Sigmoid colon (tissue), 7 donors: ENCODE measurements around the gene TMEM256. TPM values are rescaled to one million over a fixed set of nuclear protein-coding genes. Genes with fewer than 3 reads are reported as not detected.

Experiments used
- DNase-seq: peaks from one replicate; pipeline ENCODE4 v3.0.0-alpha.2; 2019
- H3K27ac ChIP-seq, 4 donors: fragments of 200-600 bp; sonication (generic); one replicate each; pipeline ENCODE4 v1.5.1; 2016 to 2019; ENCODE audit warnings: mild to moderate bottlenecking in 1 of 4
- H3K27me3 ChIP-seq, 3 donors: fragments of 200-600 bp; sonication (generic); one replicate each; pipeline ENCODE4 v1.5.1; 2019; ENCODE audit warnings: mild to moderate bottlenecking in 1 of 3
- H3K36me3 ChIP-seq, 4 donors: fragments of 200-600 bp; sonication (generic); one replicate each; pipeline ENCODE4 v1.5.1; 2016 to 2019
- H3K4me1 ChIP-seq, 4 donors: fragments of 200-600 bp; sonication (generic); one replicate each; pipeline ENCODE4 v1.5.1; 2017 to 2019
- H3K4me3 ChIP-seq, 4 donors: fragments of 200-600 bp; sonication (generic); one replicate each; pipeline ENCODE4 v1.5.1; 2017 to 2019; ENCODE audit warnings: mild to moderate bottlenecking in 2 of 4, moderate library complexity in 1 of 4
- H3K9me3 ChIP-seq, 4 donors: fragments of 200-600 bp in 3 of 4; sonication (generic) in 3 of 4; one replicate each; pipeline versions ENCODE4 v1.5.1 to v1.6.1; 2013 to 2019
- CTCF ChIP-seq, 4 experiments: fragments of 450-650 bp in 3 of 4; fragments of 200-600 bp in 1 of 4; IDR thresholded peaks; one replicate each; pipeline ENCODE4 v1.5.1; 2016 to 2019; ENCODE audit warnings: antibody characterized with exemption in 4 of 4, mild to moderate bottlenecking in 3 of 4, moderate library complexity in 2 of 4
- EP300 ChIP-seq, 4 donors: sonication (generic); formaldehyde crosslinking; IDR thresholded peaks; one replicate each; pipeline ENCODE4 v1.6.1; 2017; ENCODE audit warnings: antibody characterized with exemption in 4 of 4
- POLR2A ChIP-seq, 2 donors: fragments of 450-650 bp; IDR thresholded peaks; one replicate each; pipeline ENCODE4 v1.6.1; 2016; ENCODE audit warnings: antibody characterized with exemption in 2 of 2, mild to moderate bottlenecking in 2 of 2, moderate library complexity in 2 of 2
- POLR2AphosphoS5 ChIP-seq, 4 donors: sonication (generic); formaldehyde crosslinking; IDR thresholded peaks; one replicate each; pipeline ENCODE4 v1.6.1; 2017; ENCODE audit warnings: antibody characterized with exemption in 4 of 4
- WGBS, 2 donors: extraction: QIAGEN DNeasy Blood & Tissue Kit; methylation state at CpG; one replicate each; pipeline ENCODE4 v1.1.7; 2013; 5-methylcytosine and 5-hydroxymethylcytosine counted together
- intact Hi-C: fragments of 100-400 bp; cut with DNase I; formaldehyde crosslinking; loops from one replicate; pipeline ENCODE4 v1.15.1; 2023
- polyA plus RNA-seq, 3 donors: library from polyadenylated mRNA; stranded (reverse); fragments of 200-250 nt; gene quantifications; one replicate each; pipeline ENCODE4 v1.2.3, GENCODE V29; 2013
- total RNA-seq, 4 donors: library from RNA; depleted of rRNA; stranded (reverse); fragments of >200 nt; gene quantifications; one replicate each; pipeline ENCODE4 v1.1.0, GENCODE V29; 2016
- donor health status: healthy with polysubstance abuse.
- donor health status: Bipolar disorder and iron deficiency.
- donor health status: healthy.

Gene TMEM256
- total and polyA plus RNA-seq, 7 donors = 19.0 to 357 (median 150) TPM

- TF ChIP-seq POLR2A (IDR thresholded peaks at IDR 0.05) = no peak
- peak in 1 of 4 donors; percentile 14 for TF ChIP-seq POLR2AphosphoS5 (IDR thresholded peaks at IDR 0.05)
- H3K4me3 ChIP-seq = no peak within 1 kb of the TSS
- WGBS, 2 donors = 64 to 74% methylated on average over 10 of the region's 10 CpGs
Measured at GRCh38 chr17:7355053-7355452, 48.8 kb downstream of the TMEM256 start, which contains the start of gene TMEM95. Gene TMEM95, plus strand, starts transcription at chr17:7355156. Its CDS starts 49 bp downstream, at chr17:7355205.

GRCh38 chr17:7354262-7354843 lies 49.5 kb downstream of the TMEM256 start:
- 59 to 73% methylated on average over 9 of the region's 9 CpGs for WGBS, 2 donors
- peaks cover 0 to 62% (median 48%) of the 10 kb centered on the region in 4 donors for H3K4me1 ChIP-seq
- no peaks in the 10 kb centered on the region for H3K36me3 ChIP-seq
- H3K27me3 ChIP-seq = no peaks in the 10 kb centered on the region
- peak overlapping the region; percentile 16 to 99 (median 51) for H3K27ac ChIP-seq
- H3K9me3 ChIP-seq = no peaks in the 10 kb centered on the region
- TF ChIP-seq POLR2A (IDR thresholded peaks at IDR 0.05) = no peak
- no peak for TF ChIP-seq POLR2AphosphoS5 (IDR thresholded peaks at IDR 0.05)
- TF ChIP-seq CTCF (IDR thresholded peaks at IDR 0.05) = no peak
- TF ChIP-seq EP300 (IDR thresholded peaks at IDR 0.05) = no peak
- intact Hi-C loops = loop anchor here (2.0 kb wide), 1 partner anchor 206 kb away; the partner anchor contains the start of gene SENP3
- DNase-seq = no peak
- H3K4me3 ChIP-seq = no peak overlapping the region

More at GRCh38 chr17:7355053-7355452, 48.8 kb downstream of the TMEM256 start, which contains the start of gene TMEM95:
- Histone ChIP-seq H3K36me3 (no peaks in the 10 kb centered on the region), H3K9me3 (no peaks in the 10 kb centered on the region), H3K27me3 (no peaks in the 10 kb centered on the region), H3K27ac (peak within 1 kb of the TSS; percentile 41 to 99 (median 51)), H3K4me1 (peaks cover 0 to 55% (median 41%) of the 10 kb centered on the region in 4 donors)
- intact Hi-C loops = loop anchor here (2.0 kb wide), 1 partner anchor 206 kb away; the partner anchor contains the start of gene SENP3
- DNase-seq = peak; percentile 78

Other genes with a start within 250 kb of the TMEM256 start
Only the 30 nearest of the 39 such genes appear.
- gene DVL2, start 169.6 kb downstream of the TMEM256 start, total RNA-seq = 10 to 100 TPM; 36.4 to 56.2 (median 41.8) TPM
- 10 to 100 TPM; 12.0 to 30.7 (median 13.2) TPM for gene DVL2, start 169.6 kb downstream of the TMEM256 start, polyA plus RNA-seq
- gene PHF23, start 164.6 kb downstream of the TMEM256 start, total RNA-seq = 10 to 100 TPM; 23.1 to 45.4 (median 35.4) TPM
- 10 to 100 TPM; 40.7 to 45.6 (median 45.1) TPM for gene PHF23, start 164.6 kb downstream of the TMEM256 start, polyA plus RNA-seq
- 100 to 1,000 TPM; 147 to 645 (median 552) TPM for gene GABARAP, start 161.6 kb downstream of the TMEM256 start, total RNA-seq
- gene GABARAP, start 161.6 kb downstream of the TMEM256 start, polyA plus RNA-seq = 1,000 to 10,000 TPM in 2 of 3 donors, 100 to 1,000 TPM in 1; 572 to 1,215 (median 1,036) TPM
- gene CTDNEP1, start 152.4 kb downstream of the TMEM256 start, total RNA-seq = 10 to 100 TPM; 43.9 to 76.4 (median 53.0) TPM
- 100 to 1,000 TPM in 1 of 3 donors, 10 to 100 TPM in 2; 80.2 to 110 (median 82.9) TPM for gene CTDNEP1, start 152.4 kb downstream of the TMEM256 start, polyA plus RNA-seq
- gene ELP5, start 151.9 kb downstream of the TMEM256 start, total RNA-seq = 10 to 100 TPM; 28.4 to 40.0 (median 34.2) TPM
- 10 to 100 TPM; 32.4 to 70.9 (median 42.9) TPM for gene ELP5, start 151.9 kb downstream of the TMEM256 start, polyA plus RNA-seq
- gene CLDN7, start 141.6 kb downstream of the TMEM256 start, total RNA-seq = 1 to 10 TPM in 3 of 4 donors, not detected in 1; 1.1 to 2.6 (median 1.9) TPM
- gene CLDN7, start 141.6 kb downstream of the TMEM256 start, polyA plus RNA-seq = 100 to 1,000 TPM; 181 to 963 (median 332) TPM
- 100 to 1,000 TPM in 2 of 4 donors, 10 to 100 TPM in 2; 72.9 to 127 (median 94.7) TPM for gene SLC2A4, start 122.4 kb downstream of the TMEM256 start, total RNA-seq
- 1 to 10 TPM in 2 of 3 donors, under 1 TPM in 1; 0.60 to 7.9 (median 2.8) TPM for gene SLC2A4, start 122.4 kb downstream of the TMEM256 start, polyA plus RNA-seq
- gene YBX2, start 109.5 kb downstream of the TMEM256 start, total RNA-seq = 1 to 10 TPM in 3 of 4 donors, under 1 TPM in 1; 0.28 to 2.5 (median 1.5) TPM
- gene YBX2, start 109.5 kb downstream of the TMEM256 start, polyA plus RNA-seq = 10 to 100 TPM in 2 of 3 donors, 1 to 10 TPM in 1; 4.8 to 37.6 (median 20.1) TPM
- gene EIF5A, start 96.5 kb downstream of the TMEM256 start, total RNA-seq = 100 to 1,000 TPM; 104 to 156 (median 125) TPM
- 100 to 1,000 TPM; 315 to 603 (median 403) TPM for gene EIF5A, start 96.5 kb downstream of the TMEM256 start, polyA plus RNA-seq
- 100 to 1,000 TPM in 1 of 4 donors, 10 to 100 TPM in 3; 82.3 to 114 (median 85.4) TPM for gene GPS2, start 88.7 kb downstream of the TMEM256 start, total RNA-seq
- 100 to 1,000 TPM in 1 of 3 donors, 10 to 100 TPM in 2; 67.9 to 113 (median 77.2) TPM for gene GPS2, start 88.7 kb downstream of the TMEM256 start, polyA plus RNA-seq
- 10 to 100 TPM; 14.3 to 29.6 (median 17.6) TPM for gene NEURL4, start 74.8 kb downstream of the TMEM256 start, total RNA-seq
- gene NEURL4, start 74.8 kb downstream of the TMEM256 start, polyA plus RNA-seq = 10 to 100 TPM in 1 of 3 donors, 1 to 10 TPM in 2; 6.0 to 31.6 (median 6.0) TPM
- 1 to 10 TPM; 1.1 to 3.9 (median 2.9) TPM for gene ACAP1, start 67.6 kb downstream of the TMEM256 start, total RNA-seq
- gene ACAP1, start 67.6 kb downstream of the TMEM256 start, polyA plus RNA-seq = 10 to 100 TPM in 1 of 3 donors, 1 to 10 TPM in 2; 1.2 to 55.8 (median 1.4) TPM
- gene KCTD11, start 51.9 kb downstream of the TMEM256 start, total RNA-seq = 1 to 10 TPM; 4.4 to 6.4 (median 5.5) TPM
- gene KCTD11, start 51.9 kb downstream of the TMEM256 start, polyA plus RNA-seq = 10 to 100 TPM in 1 of 3 donors, 1 to 10 TPM in 2; 6.2 to 11.7 (median 9.0) TPM
- not detected for gene TMEM95, start 48.9 kb downstream of the TMEM256 start, total RNA-seq
- not detected for gene TMEM95, start 48.9 kb downstream of the TMEM256 start, polyA plus RNA-seq
- gene TNK1, start 23.0 kb downstream of the TMEM256 start, total RNA-seq = 1 to 10 TPM; 2.1 to 5.4 (median 3.4) TPM
- gene TNK1, start 23.0 kb downstream of the TMEM256 start, polyA plus RNA-seq = 10 to 100 TPM in 2 of 3 donors, 1 to 10 TPM in 1; 8.4 to 14.6 (median 10.4) TPM
- 10 to 100 TPM; 10.4 to 18.3 (median 14.2) TPM for gene PLSCR3, start 9.6 kb downstream of the TMEM256 start, total RNA-seq
- gene PLSCR3, start 9.6 kb downstream of the TMEM256 start, polyA plus RNA-seq = 10 to 100 TPM; 11.6 to 27.2 (median 18.0) TPM
- 10 to 100 TPM in 2 of 4 donors, 1 to 10 TPM in 2; 6.8 to 18.8 (median 10.4) TPM for gene NLGN2, start 3.7 kb upstream of the TMEM256 start, total RNA-seq
- gene NLGN2, start 3.7 kb upstream of the TMEM256 start, polyA plus RNA-seq = 1 to 10 TPM in 1 of 3 donors, under 1 TPM in 2; 0.60 to 8.9 (median 0.69) TPM
- gene SPEM1, start 16.2 kb upstream of the TMEM256 start, total RNA-seq = not detected
- not detected for gene SPEM1, start 16.2 kb upstream of the TMEM256 start, polyA plus RNA-seq
- gene SPEM2, start 21.5 kb upstream of the TMEM256 start, total RNA-seq = not detected
- gene SPEM2, start 21.5 kb upstream of the TMEM256 start, polyA plus RNA-seq = not detected
- gene SPEM3, start 24.8 kb upstream of the TMEM256 start, total RNA-seq = not detected
- gene SPEM3, start 24.8 kb upstream of the TMEM256 start, polyA plus RNA-seq = not detected
- gene TMEM102, start 31.3 kb upstream of the TMEM256 start, total RNA-seq = 1 to 10 TPM; 1.2 to 2.5 (median 1.6) TPM
- gene TMEM102, start 31.3 kb upstream of the TMEM256 start, polyA plus RNA-seq = 10 to 100 TPM in 1 of 3 donors, 1 to 10 TPM in 2; 6.6 to 14.5 (median 8.1) TPM
- under 1 TPM in 1 of 4 donors, not detected in 3; 0.36 TPM for gene FGF11, start 35.4 kb upstream of the TMEM256 start, total RNA-seq
- 1 to 10 TPM in 1 of 3 donors, under 1 TPM in 1, not detected in 1; 0.69 to 2.8 TPM for gene FGF11, start 35.4 kb upstream of the TMEM256 start, polyA plus RNA-seq
- 1 to 10 TPM; 4.2 to 8.1 (median 6.5) TPM for gene CHRNB1, start 41.0 kb upstream of the TMEM256 start, total RNA-seq
- 10 to 100 TPM in 2 of 3 donors, 1 to 10 TPM in 1; 7.2 to 13.2 (median 11.2) TPM for gene CHRNB1, start 41.0 kb upstream of the TMEM256 start, polyA plus RNA-seq
- 10 to 100 TPM; 42.5 to 56.5 (median 45.3) TPM for gene ZBTB4, start 75.5 kb upstream of the TMEM256 start, total RNA-seq
- 10 to 100 TPM in 2 of 3 donors, 1 to 10 TPM in 1; 5.5 to 19.6 (median 12.0) TPM for gene ZBTB4, start 75.5 kb upstream of the TMEM256 start, polyA plus RNA-seq
- not detected for gene SLC35G6, start 77.3 kb upstream of the TMEM256 start, total RNA-seq
- gene SLC35G6, start 77.3 kb upstream of the TMEM256 start, polyA plus RNA-seq = not detected
- 10 to 100 TPM; 30.1 to 43.2 (median 36.5) TPM for gene POLR2A, start 80.3 kb upstream of the TMEM256 start, total RNA-seq
- 10 to 100 TPM in 2 of 3 donors, 1 to 10 TPM in 1; 7.2 to 51.1 (median 11.3) TPM for gene POLR2A, start 80.3 kb upstream of the TMEM256 start, polyA plus RNA-seq
- 100 to 1,000 TPM in 2 of 4 donors, 10 to 100 TPM in 2; 60.1 to 122 (median 91.8) TPM for gene TNFSF12, start 145.0 kb upstream of the TMEM256 start, total RNA-seq
- 10 to 100 TPM; 18.0 to 45.0 (median 26.1) TPM for gene TNFSF12, start 145.0 kb upstream of the TMEM256 start, polyA plus RNA-seq
- 10 to 100 TPM; 20.2 to 41.0 (median 24.5) TPM for gene TNFSF13, start 154.7 kb upstream of the TMEM256 start, total RNA-seq
- gene TNFSF13, start 154.7 kb upstream of the TMEM256 start, polyA plus RNA-seq = 100 to 1,000 TPM in 1 of 3 donors, 10 to 100 TPM in 2; 15.6 to 108 (median 21.0) TPM
- gene SENP3, start 157.8 kb upstream of the TMEM256 start, total RNA-seq = 10 to 100 TPM; 73.5 to 91.1 (median 81.1) TPM
- 10 to 100 TPM; 28.2 to 55.4 (median 35.6) TPM for gene SENP3, start 157.8 kb upstream of the TMEM256 start, polyA plus RNA-seq
- gene CD68, start 175.5 kb upstream of the TMEM256 start, total RNA-seq = 10 to 100 TPM; 24.6 to 56.4 (median 37.0) TPM
- 100 to 1,000 TPM in 2 of 3 donors, 10 to 100 TPM in 1; 58.3 to 161 (median 118) TPM for gene CD68, start 175.5 kb upstream of the TMEM256 start, polyA plus RNA-seq